Spinal cord (tissue), 10 donors: ENCODE data around the gene FAM89B. TPM values are rescaled to one million over a fixed set of nuclear protein-coding genes. Genes with fewer than 3 reads are reported as not detected.

Source experiments
- DNase-seq, 6 donors: peaks; one replicate each; pipeline versions ENCODE4 v3.0.0 to v3.0.0-alpha.2; 2013 to 2015; ENCODE audit warnings: low spot score in 6 of 6, low read depth in 4 of 6
- H3K27ac ChIP-seq: one replicate; pipeline ENCODE4 v1.5.1; 2013; ENCODE audit warnings: low read depth, low read length, control low read depth
- H3K27me3 ChIP-seq: one replicate; pipeline ENCODE4 v1.6.1; 2013; ENCODE audit warnings: low read length; ENCODE audit not compliant: control insufficient read depth, insufficient read depth
- H3K36me3 ChIP-seq: one replicate; pipeline ENCODE4 v1.6.1; 2013; ENCODE audit warnings: low read length; ENCODE audit not compliant: control insufficient read depth, insufficient read depth
- H3K4me1 ChIP-seq: one replicate; pipeline ENCODE4 v1.6.1; 2013; ENCODE audit warnings: low read length; ENCODE audit not compliant: control insufficient read depth, insufficient read depth
- H3K4me3 ChIP-seq: one replicate; pipeline ENCODE4 v1.5.1; 2013; ENCODE audit warnings: low read depth, low read length, control low read depth
- H3K9me3 ChIP-seq: one replicate; pipeline ENCODE4 v1.6.1; 2013; ENCODE audit warnings: low read length; ENCODE audit not compliant: control insufficient read depth, insufficient read depth
- WGBS: methylation state at CpG from one replicate; pipeline ENCODE4 v1.1.5; 2013; ENCODE audit warnings: missing lambda C conversion rate; ENCODE audit not compliant: insufficient coverage; 5-methylcytosine and 5-hydroxymethylcytosine counted together
- polyA plus RNA-seq, 2 donors: library from polyadenylated mRNA; unstranded; fragments of 120-200 nt; gene quantifications; one replicate each; pipeline ENCODE4 v1.2.1, GENCODE V29; 2013; ENCODE audit not compliant: insufficient read length in 2 of 2
- total RNA-seq, 2 donors: library from RNA; depleted of rRNA in 1 of 2; stranded (reverse); fragments of 120-200 nt in 1 of 2; fragments of >200 nt in 1 of 2; gene quantifications; one replicate each; pipeline versions ENCODE4 v1.2.3 to v1.2.4, GENCODE V29; 2013 to 2014
- donor health status: healthy.

Gene FAM89B
- total and polyA plus RNA-seq, 4 donors, result 7.0 to 49.2 (median 48.8) TPM

DNA sequence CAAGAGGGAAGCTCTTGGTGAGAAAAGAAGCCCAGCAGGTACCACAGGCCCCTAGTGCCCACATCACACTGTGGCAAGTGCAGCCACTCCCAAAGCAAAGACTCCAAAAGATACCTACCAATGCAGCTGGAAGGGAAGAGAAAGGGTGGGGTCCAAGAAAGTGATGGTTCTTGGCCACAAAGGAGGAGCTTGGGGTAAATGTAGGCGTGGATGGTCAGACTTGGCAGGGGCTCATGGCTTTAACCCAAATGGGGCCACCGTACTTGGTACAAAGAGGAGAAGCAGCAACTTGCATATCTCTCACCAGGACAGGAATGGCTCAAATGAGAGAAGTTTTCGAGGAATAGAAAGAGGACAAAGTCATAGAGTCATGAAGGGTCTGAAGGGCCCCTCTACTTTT is 36.9 kb downstream of the FAM89B start:
- no peaks in the 10 kb centered on the region for H3K27me3 ChIP-seq
- DNase-seq, result no peak
- H3K36me3 ChIP-seq, result peaks cover 72% of the 10 kb centered on the region
- no peak overlapping the region for H3K27ac ChIP-seq
- H3K4me1 ChIP-seq, result peaks cover 70% of the 10 kb centered on the region
- H3K9me3 ChIP-seq, result no peaks in the 10 kb centered on the region
- no peak overlapping the region for H3K4me3 ChIP-seq
- 51% methylated on average over 3 of the region's 3 CpGs for WGBS

DNA sequence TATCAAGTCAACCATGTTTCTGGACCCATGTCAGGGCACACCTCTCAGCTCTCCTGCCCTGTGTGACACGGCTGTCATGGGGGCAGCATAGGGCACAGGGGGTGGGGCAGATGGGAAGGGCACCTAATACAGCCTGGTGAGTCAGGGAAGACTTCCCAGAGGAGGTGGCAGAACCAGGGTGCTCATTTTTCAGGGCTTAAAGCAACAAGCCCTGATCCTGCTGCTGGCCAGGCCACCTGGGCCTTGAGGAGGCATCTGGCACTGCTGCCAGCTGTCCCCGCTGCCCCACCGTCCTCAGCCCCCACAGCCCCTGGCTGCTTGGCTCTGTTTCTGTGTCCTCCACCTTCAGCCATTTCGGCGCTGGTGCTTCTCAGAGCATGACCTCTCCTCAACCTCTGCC is 37.3 kb downstream of the FAM89B start:
- Histone ChIP-seq H3K4me3 (no peak overlapping the region), H3K36me3 (peaks cover 68% of the 10 kb centered on the region), H3K9me3 (no peaks in the 10 kb centered on the region), H3K4me1 (peaks cover 74% of the 10 kb centered on the region), H3K27me3 (no peaks in the 10 kb centered on the region), H3K27ac (no peak overlapping the region)
- WGBS, result 89% methylated on average over 5 of the region's 5 CpGs
- DNase-seq, result no peak

DNA sequence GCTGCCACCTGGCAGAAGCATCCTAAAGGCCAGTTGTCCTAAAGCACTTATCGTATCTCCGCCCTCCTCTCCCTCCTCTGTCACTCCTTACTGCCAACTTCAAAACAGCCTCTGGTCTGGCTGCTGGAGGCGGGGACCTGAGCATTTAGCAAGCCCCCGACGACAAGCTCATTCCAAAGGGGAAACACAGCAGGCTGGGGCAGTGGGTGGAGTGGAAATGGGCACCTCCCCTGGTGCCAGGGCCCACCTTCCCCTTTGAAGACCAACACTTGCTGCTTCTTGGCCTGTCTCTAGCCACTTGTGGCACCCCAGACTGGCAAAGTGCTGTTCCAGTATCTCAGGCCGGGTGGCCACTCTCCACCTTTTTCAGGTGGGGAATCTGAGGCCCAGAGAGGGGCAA is 38.1 kb downstream of the FAM89B start:
- Histone ChIP-seq H3K27me3 (no peaks in the 10 kb centered on the region), H3K9me3 (no peaks in the 10 kb centered on the region), H3K4me1 (peaks cover 77% of the 10 kb centered on the region), H3K36me3 (peaks cover 60% of the 10 kb centered on the region), H3K27ac (peak overlapping the region; percentile 92), H3K4me3 (peak overlapping the region; percentile 85)
- 59% methylated on average over 6 of the region's 6 CpGs for WGBS
- DNase-seq, result no peak

DNA sequence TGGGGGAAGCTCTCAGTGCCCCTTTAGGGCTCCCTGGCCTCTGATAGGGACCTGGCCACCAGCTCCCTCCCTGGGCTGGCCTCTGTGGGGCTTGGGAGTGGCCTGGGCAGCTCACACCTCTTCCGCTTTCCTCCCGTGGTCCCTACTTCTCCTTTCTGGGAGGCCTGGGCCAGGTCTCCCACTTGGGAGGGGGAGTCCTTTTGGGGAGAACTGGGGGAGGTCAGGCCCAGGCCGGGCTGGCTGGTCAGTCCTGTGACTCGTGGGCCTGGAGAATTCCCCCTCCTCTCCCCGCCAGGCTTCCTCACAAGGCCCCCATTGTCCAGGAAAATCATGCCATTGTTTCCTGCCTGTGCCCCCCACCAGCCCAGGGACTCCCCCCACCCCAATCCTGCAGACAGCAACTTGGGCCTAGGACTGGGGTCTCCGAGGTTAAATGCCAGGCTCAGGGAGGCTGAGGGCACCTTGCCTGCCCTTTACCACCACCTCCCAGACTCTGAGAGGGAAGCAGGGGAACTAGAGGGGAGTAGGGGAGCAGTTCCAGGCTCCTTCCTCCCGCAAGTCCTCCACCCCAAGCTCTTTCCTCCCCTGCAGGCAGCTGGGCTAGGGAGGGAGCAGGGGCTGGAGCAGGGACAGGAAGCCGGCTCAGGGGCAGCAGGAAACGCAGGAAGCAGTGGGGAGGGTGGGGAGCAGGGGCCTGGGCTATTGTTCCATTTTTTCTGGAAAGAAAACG is 38.9 kb downstream of the FAM89B start:
- Histone ChIP-seq H3K27ac (peak overlapping the region; percentile 92), H3K36me3 (peaks cover 54% of the 10 kb centered on the region), H3K4me3 (peak overlapping the region; percentile 85), H3K4me1 (peaks cover 78% of the 10 kb centered on the region), H3K27me3 (no peaks in the 10 kb centered on the region), H3K9me3 (no peaks in the 10 kb centered on the region)
- WGBS, result 40% methylated on average over 2 of the region's 10 CpGs
- peak in 1 of 6 donors; percentile 54 for DNase-seq

DNA sequence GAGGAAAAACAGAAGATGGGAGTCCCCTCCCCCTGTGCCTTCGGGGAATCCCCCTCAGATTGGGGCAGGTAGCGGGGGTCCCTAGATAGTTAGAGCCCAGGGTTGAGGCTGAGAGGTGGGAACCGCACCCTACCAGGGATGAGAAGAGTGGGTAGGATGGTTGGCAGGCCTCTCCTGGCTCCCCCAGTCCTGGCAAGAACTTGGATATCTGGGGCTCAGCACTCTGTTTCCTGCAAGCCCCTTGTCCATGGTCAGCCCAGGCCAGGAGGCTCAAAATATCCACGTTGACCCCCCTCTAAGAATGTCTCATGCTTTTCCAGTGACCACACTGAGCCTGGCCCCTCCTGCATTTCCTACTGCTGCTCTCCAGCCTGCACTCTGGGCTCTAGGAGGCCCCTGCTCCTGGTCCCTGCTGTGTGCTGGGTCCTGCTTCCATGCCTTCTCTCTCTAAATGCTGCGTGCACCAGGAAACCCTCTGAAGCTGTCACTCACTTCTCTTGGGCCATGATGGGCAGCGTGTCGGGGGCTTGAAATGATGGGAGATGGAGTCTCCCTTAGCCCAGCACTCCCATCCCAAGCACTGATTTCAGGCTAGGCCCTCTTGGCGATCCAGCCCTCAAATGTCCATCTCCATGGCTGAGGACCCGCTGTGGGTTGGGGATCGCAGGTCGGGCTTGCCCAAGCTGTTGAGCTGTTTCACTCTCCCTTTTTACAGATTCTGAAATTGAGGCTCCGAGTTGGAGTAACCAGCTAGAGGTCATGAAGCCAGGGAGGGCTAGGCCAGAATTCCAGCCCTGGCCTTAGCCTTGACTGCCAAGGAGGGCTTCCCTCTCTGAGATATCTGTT is 39.6 kb downstream of the FAM89B start:
- no peaks in the 10 kb centered on the region for H3K27me3 ChIP-seq
- 86% methylated on average over 11 of the region's 12 CpGs for WGBS
- peaks cover 79% of the 10 kb centered on the region for H3K4me1 ChIP-seq
- H3K9me3 ChIP-seq, result no peaks in the 10 kb centered on the region
- H3K4me3 ChIP-seq, result peak overlapping the region; percentile 85
- H3K27ac ChIP-seq, result peak overlapping the region; percentile 92
- peaks cover 53% of the 10 kb centered on the region for H3K36me3 ChIP-seq
- no peak for DNase-seq

DNA sequence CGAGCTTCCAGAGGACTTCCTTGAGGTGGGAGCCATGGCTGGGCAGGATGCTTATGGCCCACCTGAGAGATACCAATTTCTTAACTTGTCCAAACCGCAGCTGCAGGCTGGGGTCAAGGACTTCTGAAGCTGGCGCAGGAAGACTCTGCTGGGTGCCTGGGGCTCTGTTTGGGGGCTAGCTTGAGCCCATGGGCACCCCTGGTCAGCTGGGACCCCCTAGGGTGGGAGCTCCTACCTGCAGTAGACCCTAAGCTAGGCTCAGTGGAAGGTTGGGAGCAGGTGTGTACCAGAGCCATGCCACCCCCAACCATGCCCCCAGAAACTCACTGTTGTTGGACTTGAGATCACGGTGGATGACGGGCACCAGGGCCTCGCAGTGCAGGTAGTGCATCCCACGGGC is 40.4 kb downstream of the FAM89B start:
- Histone ChIP-seq H3K36me3 (peaks cover 56% of the 10 kb centered on the region), H3K27me3 (no peaks in the 10 kb centered on the region), H3K9me3 (no peaks in the 10 kb centered on the region), H3K27ac (peak overlapping the region; percentile 92), H3K4me3 (peak overlapping the region; percentile 85), H3K4me1 (peaks cover 80% of the 10 kb centered on the region)
- DNase-seq, result no peak
- WGBS, result 70% methylated on average over 7 of the region's 7 CpGs

DNA sequence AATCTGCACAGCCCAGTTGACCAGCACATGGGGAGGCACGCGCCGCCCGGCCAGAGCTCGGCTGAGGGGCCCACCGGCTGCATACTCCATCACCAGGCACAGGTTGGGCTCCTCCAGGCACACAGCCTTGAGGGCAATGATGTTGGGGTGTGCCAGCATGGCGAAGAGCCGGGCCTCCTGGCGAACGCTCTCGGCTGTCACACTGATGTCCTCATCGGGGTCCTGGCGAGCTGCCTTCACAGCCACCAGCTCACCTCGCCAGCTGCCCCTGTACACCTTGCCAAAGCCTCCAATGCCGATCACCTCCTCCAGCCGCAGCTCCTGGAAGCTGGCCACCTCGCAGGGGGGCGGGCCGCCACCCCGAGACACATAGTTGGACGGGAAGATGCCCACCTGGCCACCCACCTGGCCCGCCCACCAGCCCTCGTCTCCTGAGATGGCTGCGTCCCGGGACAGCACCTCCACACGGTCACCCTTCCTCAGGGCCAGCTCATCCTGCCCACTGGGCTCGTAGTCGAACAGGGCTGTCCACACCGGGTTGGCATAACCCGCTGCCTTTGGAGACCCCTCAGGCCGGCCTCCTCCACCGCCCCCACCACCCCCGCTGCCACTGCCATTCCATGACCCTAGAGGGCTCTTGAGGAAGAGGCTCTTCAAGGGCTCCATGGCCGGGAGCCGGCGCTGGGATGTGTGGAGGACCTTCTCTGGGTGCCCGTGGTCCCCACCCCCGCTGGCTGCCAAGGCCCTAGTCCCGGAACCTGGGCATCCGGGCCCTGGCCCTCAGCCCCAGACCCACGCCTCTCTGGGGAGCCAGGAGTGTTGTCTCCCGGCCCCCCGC is 41.0 kb downstream of the FAM89B start:
- Histone ChIP-seq H3K27ac (peak overlapping the region; percentile 92), H3K4me3 (peak overlapping the region; percentile 85), H3K27me3 (no peaks in the 10 kb centered on the region), H3K4me1 (peaks cover 73% of the 10 kb centered on the region), H3K36me3 (peaks cover 56% of the 10 kb centered on the region), H3K9me3 (no peaks in the 10 kb centered on the region)
- WGBS, result 44% methylated on average over 37 of the region's 43 CpGs
- no peak for DNase-seq

DNA sequence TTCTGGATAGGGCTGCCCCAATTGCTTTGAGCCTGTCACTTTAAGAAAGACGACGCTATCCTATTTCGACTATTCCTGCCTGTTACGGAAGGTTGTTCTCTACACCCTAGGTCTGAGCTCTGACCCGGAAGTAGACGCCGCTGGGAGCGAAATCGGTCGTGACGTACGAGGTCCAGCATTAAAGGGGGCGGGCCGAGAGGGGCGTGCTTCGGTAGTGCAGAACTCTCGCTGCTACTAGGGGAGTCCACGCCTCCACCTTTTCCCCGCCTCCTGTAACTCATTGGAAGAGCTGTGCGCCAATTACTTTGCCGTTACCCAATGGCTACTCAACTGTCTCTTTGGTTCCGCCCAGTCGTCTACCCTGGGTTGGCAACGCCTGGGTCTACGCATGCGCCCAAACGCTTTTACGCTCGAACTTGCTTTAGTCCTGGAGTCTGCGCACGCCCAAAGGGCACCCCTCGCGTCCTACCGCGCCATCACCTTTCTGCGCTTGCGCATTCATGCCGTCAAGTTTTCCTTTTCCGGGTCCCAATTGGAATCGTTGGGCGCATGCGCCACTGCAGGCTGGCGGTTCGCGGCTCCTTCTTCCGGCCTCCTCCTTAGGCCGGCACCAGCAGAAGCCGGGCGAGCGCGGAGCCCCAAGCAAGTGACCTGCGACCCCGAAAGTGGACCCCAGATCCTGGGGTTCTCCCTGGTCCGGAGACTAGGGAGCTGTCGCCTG is 43.1 kb downstream of the FAM89B start, which contains the start of gene PCNX3:
PCNX3 (plus strand) TSS at position 548 of the 721 bp plus-strand sequence. CDS start 536 bp downstream, outside the sequence.
- WGBS, result under 1% methylated on average over 55 of the region's 55 CpGs
- Histone ChIP-seq H3K27ac (peak within 1 kb of the TSS; percentile 92), H3K36me3 (peaks cover 64% of the 10 kb centered on the region), H3K4me1 (peaks cover 61% of the 10 kb centered on the region), H3K9me3 (no peaks in the 10 kb centered on the region), H3K27me3 (no peaks in the 10 kb centered on the region), H3K4me3 (peak within 1 kb of the TSS; percentile 85)
- DNase-seq, result peak; percentile 100
